Skeletal muscle satellite cell (primary cell): ENCODE measurements around the gene LRRC8D.
A peak's percentile ranks its signal among the peaks of the same experiment; 100 is the strongest.

Experiments
- H3K27me3 ChIP-seq: 2 replicates; pipeline ENCODE4 v1.7.0; 2013; ENCODE audit warnings: low read length; ENCODE audit not compliant: control insufficient read depth, insufficient read depth
- H3K36me3 ChIP-seq: 2 replicates; pipeline ENCODE4 v1.7.0; 2013; ENCODE audit warnings: mild to moderate bottlenecking, control low read depth, low read length; ENCODE audit not compliant: insufficient read depth
- H3K4me1 ChIP-seq: 2 replicates; pipeline ENCODE4 v1.7.0; 2013; ENCODE audit warnings: low read length; ENCODE audit not compliant: control insufficient read depth, insufficient read depth
- H3K4me2 ChIP-seq: 2 replicates; pipeline ENCODE4 v1.7.0; 2013; ENCODE audit warnings: mild to moderate bottlenecking, low read length
- H3K4me3 ChIP-seq: 2 replicates; pipeline ENCODE4 v1.7.0; 2013; ENCODE audit warnings: low read length
- H3K9ac ChIP-seq: 2 replicates; pipeline ENCODE4 v1.7.0; 2013; ENCODE audit warnings: mild to moderate bottlenecking, low read depth, low read length, moderate library complexity
- H3K9me3 ChIP-seq: replicated peaks from 2 replicates; pipeline ENCODE4 v1.7.0; 2013; ENCODE audit warnings: mild to moderate bottlenecking, control low read depth, low read length

LRRC8D gene

GRCh38 chr1:89942014-89942413, 121.2 kb downstream of the LRRC8D start:
- H3K4me1 ChIP-seq, result peaks cover 27% of the 10 kb centered on the region
- no peak overlapping the region for H3K4me2 ChIP-seq
- no peak overlapping the region for H3K4me3 ChIP-seq
- H3K9ac ChIP-seq, result no peak overlapping the region
- no peaks in the 10 kb centered on the region for H3K27me3 ChIP-seq
- no peaks in the 10 kb centered on the region for H3K9me3 ChIP-seq
- H3K36me3 ChIP-seq, result no peaks in the 10 kb centered on the region

- Histone ChIP-seq H3K4me2 (no peak overlapping the region), H3K9ac (peak overlapping the region; percentile 21), H3K4me1 (peaks cover 22% of the 10 kb centered on the region), H3K9me3 (no peaks in the 10 kb centered on the region), H3K36me3 (no peaks in the 10 kb centered on the region), H3K27me3 (no peaks in the 10 kb centered on the region), H3K4me3 (no peak overlapping the region)
Observed at GRCh38 chr1:89942825-89943658, 122.2 kb downstream of the LRRC8D start.

GRCh38 chr1:89943846-89944781, 123.3 kb downstream of the LRRC8D start:
- H3K4me2 ChIP-seq, result no peak overlapping the region

GRCh38 chr1:89945852-89946476, 125.1 kb downstream of the LRRC8D start:
- no peak overlapping the region for H3K4me3 ChIP-seq
- no peak overlapping the region for H3K9ac ChIP-seq
- H3K9me3 ChIP-seq, result no peaks in the 10 kb centered on the region
- peaks cover 15% of the 10 kb centered on the region for H3K4me1 ChIP-seq
- H3K36me3 ChIP-seq, result no peaks in the 10 kb centered on the region
- no peak overlapping the region for H3K4me2 ChIP-seq
- no peaks in the 10 kb centered on the region for H3K27me3 ChIP-seq

More at GRCh38 chr1:89943846-89944781, 123.3 kb downstream of the LRRC8D start:
- Histone ChIP-seq H3K9ac (no peak overlapping the region), H3K27me3 (no peaks in the 10 kb centered on the region), H3K9me3 (no peaks in the 10 kb centered on the region), H3K4me3 (no peak overlapping the region), H3K4me1 (peaks cover 15% of the 10 kb centered on the region), H3K36me3 (no peaks in the 10 kb centered on the region)

- H3K36me3 ChIP-seq, result no peaks in the 10 kb centered on the region
- no peaks in the 10 kb centered on the region for H3K27me3 ChIP-seq
- peaks cover 17% of the 10 kb centered on the region for H3K4me1 ChIP-seq
- no peak overlapping the region for H3K4me2 ChIP-seq
- H3K9ac ChIP-seq, result no peak overlapping the region
- H3K9me3 ChIP-seq, result no peaks in the 10 kb centered on the region
- no peak overlapping the region for H3K4me3 ChIP-seq
Observed at GRCh38 chr1:89946532-89946931, 125.7 kb downstream of the LRRC8D start.

GRCh38 chr1:89948722-89949345, 128.0 kb downstream of the LRRC8D start:
- H3K27me3 ChIP-seq, result no peaks in the 10 kb centered on the region
- no peak overlapping the region for H3K4me3 ChIP-seq

GRCh38 chr1:89949991-89950624, 129.3 kb downstream of the LRRC8D start:
- H3K4me1 ChIP-seq, result peaks cover 27% of the 10 kb centered on the region
- no peaks in the 10 kb centered on the region for H3K27me3 ChIP-seq
- no peak overlapping the region for H3K9ac ChIP-seq
- no peak overlapping the region for H3K4me2 ChIP-seq
- no peaks in the 10 kb centered on the region for H3K36me3 ChIP-seq
- H3K9me3 ChIP-seq, result no peaks in the 10 kb centered on the region
- H3K4me3 ChIP-seq, result no peak overlapping the region

More at GRCh38 chr1:89948722-89949345, 128.0 kb downstream of the LRRC8D start:
- no peak overlapping the region for H3K9ac ChIP-seq
- H3K36me3 ChIP-seq, result no peaks in the 10 kb centered on the region
- H3K4me1 ChIP-seq, result peaks cover 25% of the 10 kb centered on the region
- no peak overlapping the region for H3K4me2 ChIP-seq
- no peaks in the 10 kb centered on the region for H3K9me3 ChIP-seq

- no peak overlapping the region for H3K4me2 ChIP-seq
- no peak overlapping the region for H3K4me3 ChIP-seq
- H3K9ac ChIP-seq, result no peak overlapping the region
- H3K27me3 ChIP-seq, result no peaks in the 10 kb centered on the region
- H3K9me3 ChIP-seq, result no peaks in the 10 kb centered on the region
- no peaks in the 10 kb centered on the region for H3K36me3 ChIP-seq
- peaks cover 27% of the 10 kb centered on the region for H3K4me1 ChIP-seq
Observed at GRCh38 chr1:89950703-89951102, 129.9 kb downstream of the LRRC8D start.

- peak overlapping the region; percentile 68 for H3K9ac ChIP-seq
- no peak overlapping the region for H3K4me3 ChIP-seq
- H3K27me3 ChIP-seq, result no peaks in the 10 kb centered on the region
- H3K4me1 ChIP-seq, result peaks cover 27% of the 10 kb centered on the region
- H3K9me3 ChIP-seq, result no peaks in the 10 kb centered on the region
- H3K36me3 ChIP-seq, result no peaks in the 10 kb centered on the region
- peak overlapping the region; percentile 5 for H3K4me2 ChIP-seq
Observed at GRCh38 chr1:89951766-89952604, 131.2 kb downstream of the LRRC8D start.

GRCh38 chr1:89952605-89953130, 131.8 kb downstream of the LRRC8D start:
- Histone ChIP-seq H3K9me3 (no peaks in the 10 kb centered on the region), H3K9ac (peak overlapping the region; percentile 54), H3K4me3 (no peak overlapping the region)

More at GRCh38 chr1:89952605-89953130, 131.8 kb downstream of the LRRC8D start:
- Histone ChIP-seq H3K36me3 (no peaks in the 10 kb centered on the region), H3K27me3 (no peaks in the 10 kb centered on the region), H3K4me2 (peak overlapping the region; percentile 5), H3K4me1 (peaks cover 31% of the 10 kb centered on the region)
